ENCODE data around the gene DKK2.
A peak's percentile ranks its signal among the peaks of the same experiment; 100 is the strongest.
"Not testable (repeated sequence)": the region's sequence is repeated elsewhere in the genome, so short reads cannot be mapped to it uniquely, and the experiment has no call there.

DKK2 gene

DNA sequence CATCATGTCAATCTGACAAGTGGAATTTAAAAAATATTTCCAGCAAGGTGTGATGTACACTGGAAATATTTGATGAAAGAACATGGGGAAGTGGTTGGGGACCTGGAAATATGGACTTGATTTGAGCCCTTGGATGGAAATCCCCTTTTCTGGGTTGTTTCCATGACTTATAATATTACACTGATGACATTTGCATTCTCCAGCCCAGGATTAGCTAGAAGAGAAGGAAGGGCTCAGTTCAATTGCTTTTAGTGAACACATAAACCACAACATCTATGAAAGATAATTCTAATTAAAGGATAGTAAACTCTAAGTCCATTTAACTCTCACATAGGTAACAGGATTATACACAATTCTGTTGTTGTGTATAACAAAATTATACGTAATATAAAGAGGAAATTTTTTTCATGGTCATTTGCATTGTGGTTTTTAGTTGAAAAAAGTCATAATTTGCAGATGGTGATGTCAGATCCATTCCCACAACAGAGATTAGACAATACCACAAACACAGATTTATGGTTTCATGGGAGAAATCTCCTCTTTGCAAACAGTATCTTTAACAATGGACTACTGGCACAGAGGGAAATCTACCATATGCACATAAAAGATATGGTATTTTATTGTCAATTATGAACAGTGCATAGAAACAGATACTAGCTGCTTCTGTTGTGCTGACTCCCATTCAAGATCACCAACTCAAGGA, 126.5 kb downstream of the DKK2 start:
- DNase-seq (ENCODE audit: low read depth, low spot score), result no peak

DNA sequence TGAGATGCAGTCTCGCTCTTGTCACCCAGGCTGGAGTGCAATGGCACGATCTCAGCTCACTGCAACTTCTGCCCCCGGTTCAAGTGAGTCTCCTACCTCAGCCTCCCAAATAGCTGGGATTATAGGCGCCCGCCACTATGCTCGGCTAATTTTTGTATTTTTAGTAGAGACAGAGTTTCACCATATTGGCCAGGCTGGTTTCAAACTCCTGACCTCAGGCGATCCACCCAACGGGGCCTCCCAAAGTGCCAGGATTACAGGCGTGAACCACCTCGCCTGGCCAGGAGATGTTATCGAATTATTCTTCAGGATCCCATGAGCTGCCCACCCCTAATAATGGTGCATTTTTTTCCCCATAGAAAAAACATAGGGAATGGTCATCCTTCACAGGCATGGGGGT, 128.1 kb downstream of the DKK2 start:
- not testable (repeated sequence) for DNase-seq (ENCODE audit: low read depth, low spot score)

DNA sequence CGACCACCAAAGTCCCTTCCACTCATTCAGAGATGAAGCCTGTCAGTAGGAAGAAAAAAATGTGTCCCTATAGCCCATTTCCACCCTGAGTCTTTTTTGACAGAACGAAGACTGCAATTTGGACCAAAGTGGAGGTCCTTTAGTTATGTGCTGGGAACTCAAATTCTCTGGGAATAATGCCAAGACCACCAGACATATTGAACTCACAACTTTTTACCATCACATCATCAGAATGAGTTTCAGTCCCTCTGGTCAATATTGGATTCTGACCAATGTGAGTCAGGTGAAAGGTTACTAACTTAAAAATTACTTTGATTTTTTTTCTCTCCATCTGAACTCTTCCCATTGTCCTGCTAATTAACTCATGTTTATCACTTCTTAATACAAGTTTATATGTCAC, 128.9 kb downstream of the DKK2 start:
- no peak for DNase-seq (ENCODE audit: low read depth, low spot score)

DNA sequence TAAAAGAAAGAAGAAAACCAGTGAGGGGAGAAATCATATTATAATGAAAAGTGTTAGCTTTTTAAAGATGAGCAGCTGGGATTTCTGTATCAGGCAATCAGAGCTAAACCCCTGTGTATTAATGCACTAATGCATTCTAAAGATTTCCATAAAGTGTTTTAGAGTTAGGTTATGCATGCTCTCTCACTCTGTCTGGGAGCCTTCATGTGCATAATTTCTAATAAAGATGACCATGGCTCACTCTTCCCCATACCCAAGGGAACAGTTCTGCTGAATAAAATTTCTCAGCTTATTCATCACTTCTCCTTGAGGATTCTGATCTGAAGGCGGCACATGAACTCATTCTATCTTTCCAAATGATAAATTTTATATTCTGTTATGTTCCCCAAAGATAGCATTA, 129.4 kb downstream of the DKK2 start:
- no peak for DNase-seq (ENCODE audit: low read depth, low spot score)

DNA sequence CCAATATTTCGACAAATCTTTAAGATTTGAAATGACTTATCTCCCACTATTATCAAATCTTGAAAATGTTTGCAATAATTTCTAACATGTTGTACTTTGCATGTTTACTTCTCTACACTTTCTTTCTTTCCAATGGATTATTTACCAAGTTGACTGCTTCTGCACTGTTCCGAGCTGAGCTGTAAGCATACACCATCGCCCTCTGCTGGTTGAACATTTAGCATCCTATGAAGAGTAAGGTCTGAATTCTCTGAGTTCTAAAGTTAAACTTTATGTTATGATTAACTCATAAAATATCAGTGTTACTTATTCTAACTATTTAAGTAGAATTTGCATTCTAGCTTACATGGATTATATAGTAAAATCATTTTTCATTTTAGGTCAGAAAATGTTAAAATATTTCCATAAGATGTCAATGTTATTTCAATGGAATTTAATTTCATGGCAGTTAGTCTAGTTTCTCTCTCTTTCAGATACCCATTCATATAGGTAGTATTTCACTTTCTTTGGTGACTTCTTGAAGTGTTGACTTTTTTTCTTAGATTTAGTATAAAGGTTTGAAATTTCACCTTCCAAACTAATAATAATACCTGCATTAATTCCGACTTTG, 137.4 kb downstream of the DKK2 start:
- DNase-seq (ENCODE audit: low read depth, low spot score), result peak; percentile 54

DNA sequence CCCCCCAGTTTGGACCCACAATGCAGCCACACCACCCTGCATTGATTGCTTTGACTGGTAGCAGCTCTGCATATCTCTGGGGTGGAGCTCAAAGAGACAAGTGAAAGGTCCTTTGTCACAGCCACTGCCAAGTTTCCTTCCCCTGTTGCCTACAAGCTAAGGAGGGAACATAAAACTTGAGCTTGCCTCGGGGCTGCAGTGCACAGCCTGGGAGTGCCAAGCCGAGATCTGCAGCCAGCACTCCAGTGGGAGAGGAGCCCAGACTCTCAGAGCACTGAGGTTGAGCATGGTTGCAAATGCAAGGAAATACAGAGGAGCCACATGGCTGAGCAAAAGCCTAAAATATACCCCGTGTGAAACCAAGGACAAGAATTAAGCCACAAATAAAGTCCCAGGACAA, 142.2 kb downstream of the DKK2 start:
- no peak for DNase-seq (ENCODE audit: low read depth, low spot score)

DNA sequence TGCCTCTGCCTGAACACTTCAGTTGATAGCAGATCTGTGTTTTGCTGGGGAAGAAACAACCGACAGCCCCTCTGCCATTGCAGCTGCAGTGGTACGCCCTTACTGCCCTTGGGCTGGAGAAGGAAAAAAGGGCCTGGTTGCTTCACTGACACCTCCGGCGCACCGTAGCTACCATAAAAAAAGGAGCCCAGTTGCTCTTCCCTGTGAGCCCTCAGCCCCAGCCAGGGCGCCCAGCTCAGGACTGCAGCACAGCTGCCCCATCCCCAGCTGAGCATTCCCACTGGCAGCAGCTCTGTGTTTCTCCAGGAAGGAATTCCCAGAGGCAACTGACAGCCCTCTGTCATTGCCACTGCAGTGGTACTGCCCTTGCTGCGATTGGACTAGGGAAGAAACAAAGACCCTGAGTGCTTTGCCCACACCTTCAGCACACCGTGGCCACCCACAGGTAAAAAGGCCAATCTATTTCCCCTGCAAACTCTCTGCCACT, 142.7 kb downstream of the DKK2 start:
- no peak for DNase-seq (ENCODE audit: low read depth, low spot score)

DNA sequence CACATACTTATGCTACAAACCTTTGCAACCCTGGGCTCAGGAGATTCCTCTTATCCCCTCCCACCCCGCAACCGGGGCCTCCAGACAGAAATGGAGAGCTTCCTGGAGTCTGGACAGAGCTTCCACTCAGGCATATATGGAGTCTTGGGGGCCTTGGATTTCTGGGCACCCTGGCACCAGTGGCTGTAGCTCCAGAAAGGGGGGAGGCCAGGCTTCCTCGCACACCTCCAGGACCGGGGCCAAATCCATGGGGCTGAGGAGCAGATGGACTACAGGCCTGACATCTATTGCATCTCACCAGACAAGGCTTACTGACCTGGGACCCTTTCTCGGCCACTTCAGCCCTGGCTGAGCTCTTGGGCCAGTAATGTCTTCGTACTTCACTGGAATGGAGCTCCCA, 143.3 kb downstream of the DKK2 start:
- DNase-seq (ENCODE audit: low read depth, low spot score), result no peak

DNA sequence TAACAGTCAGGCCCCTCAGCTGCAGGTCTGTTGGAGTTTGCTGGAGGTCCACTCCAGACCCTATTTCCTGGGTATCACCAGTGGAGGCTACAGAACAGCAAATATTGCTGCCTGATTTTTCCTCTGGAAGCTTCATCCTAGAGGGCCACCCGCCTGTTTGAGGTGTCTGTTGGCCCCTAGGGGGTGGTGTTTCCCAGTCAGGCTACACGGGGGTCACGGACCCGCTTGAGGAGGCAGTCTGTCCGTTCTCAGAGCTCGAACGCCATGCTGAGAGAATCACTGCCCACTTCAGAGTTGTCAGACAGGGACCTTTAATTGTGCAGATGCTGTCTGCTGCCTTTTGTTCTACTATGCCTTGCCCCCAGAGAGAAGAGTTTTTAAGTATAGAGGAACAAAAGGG, 160.8 kb downstream of the DKK2 start:
- DNase-seq (ENCODE audit: low read depth, low spot score), result no peak
